Nephron progenitor cell (in vitro differentiated cells): ENCODE data around the gene COL4A1.

Source experiments
- DNase-seq: peaks from one replicate; pipeline ENCODE4 v3.0.0; 2021
- H3K27ac Mint-ChIP-seq: 2 replicates; pipeline ENCODE4 v1.8.0; 2021; ENCODE audit warnings: mild to moderate bottlenecking, moderate library complexity, mixed read lengths
- H3K27me3 Mint-ChIP-seq: 2 replicates; pipeline ENCODE4 v1.8.0; 2021; ENCODE audit warnings: mild to moderate bottlenecking, low read depth, mixed read lengths; ENCODE audit not compliant: poor library complexity
- H3K36me3 Mint-ChIP-seq: 2 replicates; pipeline ENCODE4 v1.8.0; 2021; ENCODE audit warnings: low read depth, mixed read lengths
- H3K4me1 Mint-ChIP-seq: 2 replicates; pipeline ENCODE4 v1.8.0; 2021; ENCODE audit warnings: mixed read lengths
- H3K4me3 Mint-ChIP-seq: 2 replicates; pipeline ENCODE4 v1.8.0; 2021; ENCODE audit warnings: mild to moderate bottlenecking, moderate library complexity, mixed read lengths
- H3K9me3 Mint-ChIP-seq: 2 replicates; pipeline ENCODE4 v1.8.0; 2021; ENCODE audit warnings: mild to moderate bottlenecking, moderate library complexity, mixed read lengths
- TF ChIP-seq, protein P1 (sequence below): fragments of 200-600 bp; sonication (generic); IDR thresholded peaks from 2 replicates; pipeline ENCODE4 v1.5.0; 2021; ENCODE audit warnings: antibody characterized with exemption

The COL4A1 gene

DNA sequence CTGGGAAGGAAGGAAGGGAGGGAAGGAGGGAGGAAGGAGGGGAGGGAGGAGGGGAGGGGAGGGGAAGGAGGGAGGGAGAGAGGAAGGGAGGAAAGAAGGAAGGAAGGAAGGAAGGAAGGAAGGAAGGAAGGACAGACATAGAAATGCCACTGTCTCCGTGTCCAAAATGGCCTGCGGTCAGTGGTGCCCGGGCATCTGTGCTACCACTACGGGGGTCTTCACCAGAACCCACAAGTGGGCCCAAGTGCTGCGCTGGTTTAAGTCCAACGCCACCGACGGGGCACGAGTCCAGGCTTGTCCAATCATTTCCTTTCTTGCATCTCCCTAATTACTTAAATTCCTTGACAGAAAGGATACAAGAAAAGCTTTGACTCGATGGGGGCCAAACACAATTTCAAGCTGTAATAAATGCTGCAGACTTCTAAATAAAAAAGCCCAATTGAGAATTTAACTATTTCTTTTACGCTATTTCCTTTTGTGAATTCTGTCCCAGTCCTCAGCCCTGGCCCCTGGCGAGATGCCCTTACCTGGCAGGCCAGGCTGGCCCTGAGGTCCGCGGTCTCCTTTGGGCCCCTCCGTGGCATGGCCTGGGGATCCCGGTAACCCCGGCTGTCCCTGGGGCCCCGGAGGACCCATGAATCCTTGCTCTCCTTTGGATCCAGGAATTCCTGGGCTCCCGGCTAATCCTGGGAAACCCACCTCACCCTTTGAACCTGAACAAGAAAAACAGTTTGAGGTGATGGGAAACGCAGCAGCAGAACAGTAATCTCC, 136.8 kb downstream of the COL4A1 start:
- Mint-ChIP-seq H3K36me3 (peaks cover 42% of the 10 kb centered on the region), H3K27me3 (peaks cover 4% of the 10 kb centered on the region), H3K27ac (no peak overlapping the region), H3K4me1 (no peaks in the 10 kb centered on the region), H3K4me3 (no peak overlapping the region), H3K9me3 (peaks cover 16% of the 10 kb centered on the region)
- DNase-seq, result no peak
- TF ChIP-seq, protein P1, sequence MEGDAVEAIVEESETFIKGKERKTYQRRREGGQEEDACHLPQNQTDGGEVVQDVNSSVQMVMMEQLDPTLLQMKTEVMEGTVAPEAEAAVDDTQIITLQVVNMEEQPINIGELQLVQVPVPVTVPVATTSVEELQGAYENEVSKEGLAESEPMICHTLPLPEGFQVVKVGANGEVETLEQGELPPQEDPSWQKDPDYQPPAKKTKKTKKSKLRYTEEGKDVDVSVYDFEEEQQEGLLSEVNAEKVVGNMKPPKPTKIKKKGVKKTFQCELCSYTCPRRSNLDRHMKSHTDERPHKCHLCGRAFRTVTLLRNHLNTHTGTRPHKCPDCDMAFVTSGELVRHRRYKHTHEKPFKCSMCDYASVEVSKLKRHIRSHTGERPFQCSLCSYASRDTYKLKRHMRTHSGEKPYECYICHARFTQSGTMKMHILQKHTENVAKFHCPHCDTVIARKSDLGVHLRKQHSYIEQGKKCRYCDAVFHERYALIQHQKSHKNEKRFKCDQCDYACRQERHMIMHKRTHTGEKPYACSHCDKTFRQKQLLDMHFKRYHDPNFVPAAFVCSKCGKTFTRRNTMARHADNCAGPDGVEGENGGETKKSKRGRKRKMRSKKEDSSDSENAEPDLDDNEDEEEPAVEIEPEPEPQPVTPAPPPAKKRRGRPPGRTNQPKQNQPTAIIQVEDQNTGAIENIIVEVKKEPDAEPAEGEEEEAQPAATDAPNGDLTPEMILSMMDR, result no peak

DNA sequence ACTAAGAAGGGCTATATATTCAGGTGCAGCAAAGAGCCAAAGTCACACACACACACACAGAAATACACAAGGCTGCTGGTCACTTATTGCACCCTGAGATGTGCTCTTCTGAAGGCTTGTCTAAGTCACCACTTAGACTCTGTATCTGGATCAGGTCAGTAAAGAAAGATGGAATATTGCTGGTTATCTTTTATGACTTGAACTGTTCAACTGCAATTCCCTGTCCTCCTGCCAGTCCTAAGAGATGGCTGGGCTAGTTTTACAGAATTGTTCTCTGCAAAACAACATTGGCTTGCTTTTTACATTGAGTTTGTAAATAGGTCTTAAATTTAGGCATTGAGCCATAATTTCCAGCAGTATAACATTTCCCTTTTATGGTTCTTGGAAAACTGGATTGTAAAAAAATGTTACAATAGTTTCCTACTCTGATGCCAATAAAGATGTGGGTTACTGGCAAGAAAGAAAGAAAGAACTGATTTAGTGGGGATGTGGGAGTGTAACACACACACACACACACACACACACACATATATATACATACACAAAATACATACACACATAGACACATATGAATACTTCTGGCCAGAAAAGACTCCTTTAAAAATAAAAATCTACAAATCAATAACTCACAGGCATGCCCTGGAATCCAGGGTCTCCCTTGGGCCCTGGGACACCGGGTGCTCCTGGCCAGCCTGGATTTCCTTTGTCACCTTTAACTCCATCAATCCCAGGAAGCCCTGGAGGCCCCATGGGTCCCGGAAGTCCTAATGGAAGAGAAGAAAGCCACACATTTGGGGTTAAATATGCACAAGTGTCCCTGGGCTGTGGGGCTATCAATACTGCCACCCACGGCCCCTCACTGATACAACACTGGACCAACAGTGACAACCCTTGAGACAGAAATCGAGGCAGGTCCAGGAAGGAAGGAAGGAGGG, 137.7 kb downstream of the COL4A1 start:
- DNase-seq, result no peak
- no peak overlapping the region for H3K27ac Mint-ChIP-seq
- H3K9me3 Mint-ChIP-seq, result peaks cover 11% of the 10 kb centered on the region
- no peak overlapping the region for H3K4me3 Mint-ChIP-seq
- H3K36me3 Mint-ChIP-seq, result peaks cover 33% of the 10 kb centered on the region
- H3K27me3 Mint-ChIP-seq, result peaks cover 4% of the 10 kb centered on the region
- TF ChIP-seq, protein P1, result no peak
- H3K4me1 Mint-ChIP-seq, result no peaks in the 10 kb centered on the region

DNA sequence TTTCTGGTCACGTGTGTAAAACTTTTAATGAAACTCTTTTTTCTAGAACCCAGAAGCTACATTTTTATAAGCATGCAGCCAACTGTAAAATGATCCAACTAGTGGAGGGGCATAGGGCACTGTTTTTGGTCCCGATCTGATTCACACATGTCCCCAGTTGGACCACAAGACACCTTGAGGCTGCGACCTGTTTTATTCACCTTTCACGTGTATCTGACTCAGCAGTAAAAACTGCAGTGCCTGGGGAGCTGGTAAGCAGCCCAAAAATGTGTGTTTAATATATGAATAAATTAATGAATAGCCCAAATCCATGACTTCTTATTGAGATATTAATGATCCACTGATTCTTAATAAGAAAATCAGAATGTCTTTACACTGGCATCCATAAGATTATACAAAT, 140.4 kb downstream of the COL4A1 start:
- H3K4me3 Mint-ChIP-seq, result no peak overlapping the region

DNA sequence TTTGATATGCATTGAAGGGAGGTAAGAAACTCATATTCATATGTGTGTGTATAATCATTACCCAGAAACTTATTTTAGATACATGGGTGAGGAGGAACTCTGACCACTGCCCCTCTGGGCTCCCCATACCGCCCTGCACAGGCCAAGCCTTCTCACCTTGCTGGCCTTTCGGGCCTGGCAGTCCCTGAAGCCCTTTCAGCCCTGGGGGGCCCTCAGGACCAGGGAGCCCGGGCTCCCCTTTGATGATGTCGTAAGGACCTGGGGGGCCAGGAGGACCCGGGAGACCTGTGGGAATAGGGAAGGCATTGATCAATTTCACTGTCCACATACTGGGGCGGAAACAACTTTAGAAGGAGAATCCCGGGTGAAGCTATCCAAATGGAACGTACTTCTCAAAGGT, 142.3 kb downstream of the COL4A1 start:
- no peak overlapping the region for H3K27ac Mint-ChIP-seq
- no peaks in the 10 kb centered on the region for H3K27me3 Mint-ChIP-seq
- H3K4me1 Mint-ChIP-seq, result no peaks in the 10 kb centered on the region
- no peak for DNase-seq
- no peaks in the 10 kb centered on the region for H3K9me3 Mint-ChIP-seq
- H3K36me3 Mint-ChIP-seq, result peaks cover 31% of the 10 kb centered on the region
- TF ChIP-seq, protein P1, result no peak
- no peak overlapping the region for H3K4me3 Mint-ChIP-seq

More for the DNA sequence above, 140.4 kb downstream of the COL4A1 start:
- TF ChIP-seq, protein P1, result no peak
- H3K4me1 Mint-ChIP-seq, result no peaks in the 10 kb centered on the region
- no peaks in the 10 kb centered on the region for H3K9me3 Mint-ChIP-seq
- H3K36me3 Mint-ChIP-seq, result peaks cover 27% of the 10 kb centered on the region
- no peak for DNase-seq
- no peak overlapping the region for H3K27ac Mint-ChIP-seq
- H3K27me3 Mint-ChIP-seq, result peaks cover 3% of the 10 kb centered on the region

DNA sequence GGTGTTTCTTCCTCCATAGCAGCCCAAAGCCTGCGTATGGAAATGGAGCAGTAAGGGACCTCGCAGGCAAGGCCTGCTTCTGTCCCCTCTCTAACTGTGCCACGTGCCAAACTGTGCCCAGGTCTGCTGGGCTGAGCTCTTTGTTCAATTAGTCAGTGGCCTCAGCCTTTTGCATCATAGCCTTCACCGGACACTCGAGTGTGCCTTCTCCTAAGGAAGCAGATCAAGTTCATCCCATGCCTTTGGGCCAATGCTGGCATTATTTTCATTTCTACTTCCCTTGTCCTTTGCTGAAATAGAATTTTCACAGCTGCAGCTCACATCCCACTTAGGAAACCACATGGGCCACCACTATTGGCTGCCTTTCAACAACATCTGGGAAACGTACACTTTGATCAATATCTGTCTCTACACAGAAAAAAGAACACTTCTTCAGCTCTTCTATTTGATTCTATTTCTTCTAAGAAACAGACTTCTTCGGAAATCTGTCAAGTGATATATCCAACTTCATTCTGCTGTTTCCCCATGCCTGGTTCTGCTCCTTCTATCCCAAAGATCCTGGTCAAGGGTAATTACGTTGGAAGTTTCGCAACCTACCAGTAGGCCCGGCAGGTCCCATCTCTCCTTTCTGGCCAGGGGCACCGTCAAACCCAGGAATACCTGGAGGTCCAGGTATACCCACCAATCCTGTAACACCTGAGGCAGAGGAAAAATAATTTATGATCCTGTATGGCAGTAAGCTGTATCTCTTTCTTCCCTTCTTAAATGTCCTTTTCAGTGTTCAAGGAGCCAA, 143.9 kb downstream of the COL4A1 start:
- no peaks in the 10 kb centered on the region for H3K9me3 Mint-ChIP-seq
- H3K36me3 Mint-ChIP-seq, result peaks cover 41% of the 10 kb centered on the region
- H3K4me3 Mint-ChIP-seq, result no peak overlapping the region
- no peaks in the 10 kb centered on the region for H3K27me3 Mint-ChIP-seq
- no peak overlapping the region for H3K27ac Mint-ChIP-seq
- no peak for DNase-seq
- TF ChIP-seq, protein P1, result no peak
- H3K4me1 Mint-ChIP-seq, result no peaks in the 10 kb centered on the region
